Mucosa of gallbladder (tissue), 1 donor: Measurements from ENCODE around the gene CD99L2. TPM values are rescaled to one million over a fixed set of nuclear protein-coding genes. Genes with fewer than 3 reads are reported as not detected.
"Not testable (repeated sequence)": the region's sequence is repeated elsewhere in the genome, so short reads cannot be mapped to it uniquely, and the experiment has no call there.

Source experiments
- DNase-seq: peaks from one replicate; pipeline ENCODE4 v3.0.0-alpha.2; 2020; ENCODE audit warnings: low spot score
- total RNA-seq: library from RNA; stranded (reverse); gene quantifications from one replicate; pipeline ENCODE4 v1.2.1, GENCODE V29; 2021
- donor health status: DM: no; HTN: no; CAD: no.

CD99L2 gene
- total RNA-seq, 1 donor from 2014 or later, result 35.2 TPM

DNA sequence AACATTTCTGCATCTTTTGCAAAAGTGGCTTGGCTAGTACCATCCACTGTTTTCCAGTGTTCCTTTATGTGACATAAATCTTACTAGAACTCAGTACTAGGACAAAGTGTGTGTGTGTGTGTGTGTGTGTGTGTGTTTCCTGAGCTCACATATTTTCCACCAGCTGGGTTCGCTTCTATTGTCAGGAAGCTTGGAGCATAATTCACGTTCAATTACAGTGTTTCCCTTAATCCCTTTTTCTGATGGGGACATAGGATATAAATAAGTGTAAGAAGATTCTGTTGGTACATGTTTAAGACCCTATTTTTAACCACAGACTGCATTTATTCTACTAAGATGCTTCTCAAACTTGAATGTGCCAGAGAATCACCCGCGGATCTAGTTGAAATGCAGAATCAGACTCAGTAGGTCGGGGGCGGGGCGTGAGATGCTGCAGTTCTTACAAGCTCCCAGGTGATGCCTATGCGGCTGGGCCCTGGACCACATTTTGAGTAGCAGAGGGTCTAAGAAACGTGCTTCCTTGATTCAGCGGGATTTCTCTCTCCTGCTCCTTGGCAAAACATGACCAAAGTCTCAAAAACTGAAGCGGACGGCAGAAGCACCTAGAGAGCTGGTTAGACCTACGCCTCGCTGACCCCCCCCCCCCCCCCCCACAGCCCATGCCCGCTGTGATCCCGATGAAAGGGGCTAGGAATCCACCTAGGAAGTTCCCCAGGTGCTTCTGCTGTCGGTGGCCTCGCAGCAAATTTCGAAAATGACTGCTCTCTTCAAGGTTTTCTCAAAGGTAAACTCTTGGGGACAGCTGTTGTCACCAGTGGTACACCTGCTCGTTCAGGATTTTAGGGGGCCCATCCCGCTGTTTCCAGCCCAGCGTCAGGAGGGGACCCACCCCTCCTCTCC, 797 bp downstream of the CD99L2 start:
- no peak for DNase-seq

DNA sequence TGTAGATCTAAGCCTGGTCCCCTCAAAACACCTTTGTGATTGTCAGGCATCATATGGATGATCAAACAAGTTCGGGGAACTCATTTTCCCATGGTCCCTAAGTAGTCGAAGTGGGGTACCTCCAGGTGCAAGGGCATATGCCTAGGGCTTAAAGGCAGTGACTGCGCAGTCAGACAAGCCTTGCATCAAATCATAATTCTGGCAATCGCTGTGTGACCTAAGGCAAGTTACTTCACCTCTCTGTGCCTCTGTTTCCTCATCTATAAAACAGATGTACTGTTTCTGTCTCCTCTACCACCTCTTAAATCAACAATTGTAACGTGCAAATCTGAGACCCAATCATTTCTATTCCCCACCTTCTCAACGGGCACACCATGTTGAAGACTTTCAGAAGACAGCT, 1.8 kb downstream of the CD99L2 start:
- no peak for DNase-seq

DNA sequence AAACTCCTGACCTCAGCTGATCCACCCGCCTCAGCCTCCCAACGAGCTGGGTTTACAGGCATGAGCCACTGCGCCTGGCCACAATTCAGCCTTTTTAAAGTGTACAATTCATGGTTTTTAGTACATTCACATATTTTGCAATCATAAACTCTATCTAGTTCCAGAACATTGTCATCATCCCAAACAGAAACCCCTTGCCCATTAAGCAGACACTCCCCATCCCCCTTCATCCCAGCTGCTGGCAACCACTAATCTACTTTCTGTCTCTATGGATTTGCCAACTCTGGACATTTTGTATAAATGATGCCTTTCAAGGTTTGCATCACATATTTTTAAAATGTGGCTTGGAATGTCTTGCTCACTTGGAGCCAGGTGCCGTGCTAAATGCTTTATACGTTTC, 4.5 kb downstream of the CD99L2 start:
- no peak for DNase-seq

DNA sequence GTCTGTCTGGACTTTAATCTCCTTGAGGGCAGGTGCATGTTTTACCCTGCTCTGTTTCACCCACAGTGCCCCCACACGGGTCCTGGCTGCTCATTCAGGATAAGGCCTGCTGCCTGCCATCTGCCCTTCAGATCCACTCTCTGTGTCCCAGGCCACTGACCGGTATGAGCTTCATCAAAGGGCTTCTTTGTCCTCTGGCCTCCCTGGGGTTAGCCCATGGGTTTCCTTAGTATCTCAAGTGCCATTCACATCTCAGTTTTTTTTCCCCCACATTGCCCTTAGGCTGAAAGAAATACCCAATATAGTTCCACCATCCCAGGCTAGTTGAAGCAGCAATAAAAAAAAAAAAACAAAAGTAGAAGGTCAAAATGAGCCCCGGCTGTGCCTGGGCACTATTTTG, 9.3 kb downstream of the CD99L2 start:
- DNase-seq, result no peak

DNA sequence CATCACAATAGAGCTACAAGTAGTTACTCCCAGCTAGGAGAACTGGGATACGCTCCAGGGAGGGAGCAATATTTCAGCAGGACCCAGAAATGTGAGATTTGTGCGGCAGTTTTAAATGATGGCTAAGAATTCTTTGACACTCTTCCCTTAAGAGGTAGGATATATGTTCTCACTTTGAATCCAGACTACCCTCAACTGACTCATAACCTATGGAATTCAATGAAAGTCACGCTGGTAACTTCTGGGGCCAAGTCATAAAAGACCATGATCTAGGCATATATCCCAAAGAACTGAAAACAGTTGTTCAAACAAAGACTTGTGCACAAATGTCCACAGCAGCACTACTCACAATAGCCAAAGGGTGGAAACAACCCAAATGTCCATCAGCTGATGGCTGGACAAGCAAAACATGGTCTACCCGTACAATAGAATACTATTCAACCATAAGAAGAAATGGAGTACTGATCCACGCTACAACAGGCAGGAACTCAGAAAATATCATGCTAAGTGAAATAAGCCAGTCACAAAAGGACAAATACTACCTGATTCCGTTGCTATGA, 10.5 kb downstream of the CD99L2 start:
- no peak for DNase-seq

DNA sequence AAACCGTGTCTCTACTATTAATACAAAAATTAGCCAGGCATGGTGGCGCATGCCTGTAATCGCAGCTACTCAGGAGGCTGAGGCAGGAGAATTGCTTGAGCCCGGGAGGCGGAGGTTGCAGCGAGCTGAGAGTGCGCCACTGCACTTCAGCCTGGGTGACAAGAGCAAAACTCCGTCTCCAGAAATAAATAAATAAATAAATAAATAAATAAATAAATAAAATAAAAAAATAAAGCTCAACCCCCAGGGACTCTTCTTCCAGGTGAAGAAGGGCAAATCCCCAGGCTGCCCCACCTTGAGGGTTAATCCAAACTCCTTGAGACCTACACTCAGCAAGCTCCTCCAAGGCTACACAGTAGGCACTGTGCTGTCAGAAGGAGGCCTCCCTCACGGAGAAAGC, 11.2 kb downstream of the CD99L2 start:
- DNase-seq, result not testable (repeated sequence)

DNA sequence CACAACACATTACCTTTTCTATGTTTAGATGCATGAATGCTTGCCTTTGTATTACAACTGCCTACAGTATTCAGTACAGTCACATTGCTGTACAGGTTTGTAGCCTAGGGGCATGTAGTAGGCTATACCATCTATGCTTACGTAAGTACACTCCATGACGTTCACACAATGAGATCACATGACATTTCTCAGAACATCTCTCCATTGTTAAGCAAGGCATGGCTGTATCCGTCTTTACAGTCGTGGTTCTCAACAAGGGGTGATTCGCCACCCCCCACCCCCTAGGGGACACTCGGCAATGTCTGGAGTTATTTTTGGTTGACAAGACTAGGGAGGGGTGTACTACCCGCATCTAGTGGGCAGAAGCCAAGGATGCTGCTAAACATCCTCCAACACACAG, 12.1 kb downstream of the CD99L2 start:
- DNase-seq, result no peak

DNA sequence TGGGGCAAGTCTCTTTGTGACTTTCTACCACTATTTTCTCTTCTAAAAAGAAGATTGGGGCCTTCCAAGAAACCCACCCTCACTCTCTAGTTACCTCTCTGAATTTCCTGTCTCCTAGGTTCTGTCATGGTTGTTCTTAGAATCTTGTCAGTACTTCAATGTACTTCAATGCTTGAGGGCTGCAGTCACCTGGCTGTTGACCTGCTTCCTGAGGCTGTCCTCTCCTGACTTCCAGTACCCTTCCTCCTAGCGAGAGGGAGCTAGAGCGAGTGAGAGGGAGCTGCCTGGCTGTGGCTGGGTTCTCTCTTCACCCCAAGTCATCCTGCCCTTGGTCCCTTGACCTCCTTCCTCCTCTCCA, 17.7 kb downstream of the CD99L2 start:
- no peak for DNase-seq

DNA sequence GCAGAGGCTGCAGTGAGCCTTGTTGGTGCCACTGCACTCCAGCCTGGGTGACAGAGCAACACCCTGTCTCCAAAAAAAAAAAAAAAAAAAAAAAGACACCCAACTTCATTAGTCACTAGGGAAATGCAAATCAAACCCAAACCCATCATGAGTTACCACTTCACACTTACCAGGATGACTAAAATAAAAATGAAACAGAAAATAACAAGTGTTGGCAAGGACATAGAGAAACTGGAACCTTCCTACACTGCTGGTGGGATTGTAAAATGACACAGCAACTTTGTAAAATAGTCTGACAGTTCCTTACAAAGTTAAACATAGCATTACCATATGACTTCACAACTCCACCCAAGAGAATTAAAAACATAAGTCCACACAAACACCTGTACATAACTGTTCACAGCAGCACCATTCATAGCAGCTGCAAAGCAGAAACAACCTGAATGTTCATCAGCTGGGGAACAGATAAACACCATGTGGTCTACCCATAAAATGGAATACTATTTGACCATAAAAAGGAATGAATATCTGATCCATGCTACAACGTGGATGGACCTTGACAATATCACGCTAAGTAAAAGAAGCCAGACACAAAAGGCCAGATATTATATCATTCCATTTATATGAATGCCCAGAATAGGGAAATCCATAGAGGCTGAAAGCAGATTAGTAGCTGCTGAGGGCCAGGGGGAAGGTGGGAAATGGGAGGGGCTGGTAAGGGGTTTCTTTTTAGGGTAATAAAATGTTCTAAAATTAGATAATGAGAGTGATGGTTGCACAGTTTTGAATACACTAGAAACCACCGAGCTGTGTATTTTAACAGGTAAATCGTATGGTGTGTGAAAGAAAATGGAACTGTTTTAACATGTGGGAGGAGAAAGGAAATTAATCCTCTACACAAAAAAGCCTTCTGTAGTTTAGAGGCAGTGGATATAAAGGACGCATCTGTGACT, 18.3 kb downstream of the CD99L2 start:
- no peak for DNase-seq

DNA sequence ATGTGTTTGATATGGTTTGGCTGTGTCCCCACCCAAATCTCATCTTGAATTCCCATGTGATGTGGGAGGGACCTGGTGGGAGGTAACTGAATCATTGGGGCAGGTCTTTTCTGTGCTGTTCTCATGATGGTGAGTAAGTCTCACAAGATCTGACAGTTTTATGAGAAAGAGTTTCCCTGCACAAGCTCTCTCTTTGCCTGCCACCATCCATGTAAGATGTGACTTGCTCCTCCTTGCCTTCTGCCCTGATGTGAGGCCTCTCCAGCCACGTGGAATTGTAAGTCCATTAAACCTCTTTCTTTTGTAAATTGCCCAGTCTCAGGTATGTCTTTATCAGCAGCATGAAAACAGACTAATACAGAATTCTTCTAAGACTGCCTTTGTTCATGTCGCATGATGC, 22.8 kb downstream of the CD99L2 start:
- not testable (repeated sequence) for DNase-seq

DNA sequence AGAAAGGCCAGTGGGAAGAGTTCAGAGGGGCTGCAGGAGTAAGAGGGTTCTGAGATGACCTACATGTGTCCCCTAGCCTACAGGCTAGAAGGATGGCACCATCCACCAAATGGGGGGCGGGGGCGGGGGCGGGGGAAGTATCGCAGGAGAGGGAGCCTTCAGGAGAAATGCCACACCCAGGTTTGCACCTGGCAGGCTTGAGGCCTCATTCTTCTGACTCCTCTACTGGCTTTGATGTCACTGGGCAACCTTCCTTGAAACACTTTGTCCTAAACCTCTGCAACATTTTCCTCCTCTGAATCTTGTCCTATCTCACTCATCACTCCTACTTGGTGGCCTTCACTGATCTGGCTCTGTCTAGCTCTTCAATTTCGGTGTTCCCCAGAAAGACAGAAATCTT, 24.0 kb downstream of the CD99L2 start:
- DNase-seq, result no peak

DNA sequence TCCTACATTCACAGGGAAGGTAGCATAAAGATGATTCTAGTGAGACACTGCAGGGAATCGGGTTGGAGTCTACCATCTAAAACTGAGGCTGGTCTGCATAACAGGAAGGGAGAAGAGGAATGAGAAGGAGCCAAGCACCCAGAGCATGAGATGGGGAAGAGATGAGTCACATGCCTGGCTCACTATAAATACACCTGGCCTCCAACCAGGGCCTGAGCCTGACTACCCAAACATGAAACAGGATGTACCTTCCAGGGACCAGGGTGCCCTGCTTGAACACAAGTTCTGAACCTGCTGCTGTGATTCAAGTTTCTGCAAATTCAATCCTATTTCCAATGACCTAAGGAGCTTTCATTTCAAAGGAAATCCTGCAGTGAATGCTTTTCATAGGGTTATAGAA, 24.9 kb downstream of the CD99L2 start:
- no peak for DNase-seq

DNA sequence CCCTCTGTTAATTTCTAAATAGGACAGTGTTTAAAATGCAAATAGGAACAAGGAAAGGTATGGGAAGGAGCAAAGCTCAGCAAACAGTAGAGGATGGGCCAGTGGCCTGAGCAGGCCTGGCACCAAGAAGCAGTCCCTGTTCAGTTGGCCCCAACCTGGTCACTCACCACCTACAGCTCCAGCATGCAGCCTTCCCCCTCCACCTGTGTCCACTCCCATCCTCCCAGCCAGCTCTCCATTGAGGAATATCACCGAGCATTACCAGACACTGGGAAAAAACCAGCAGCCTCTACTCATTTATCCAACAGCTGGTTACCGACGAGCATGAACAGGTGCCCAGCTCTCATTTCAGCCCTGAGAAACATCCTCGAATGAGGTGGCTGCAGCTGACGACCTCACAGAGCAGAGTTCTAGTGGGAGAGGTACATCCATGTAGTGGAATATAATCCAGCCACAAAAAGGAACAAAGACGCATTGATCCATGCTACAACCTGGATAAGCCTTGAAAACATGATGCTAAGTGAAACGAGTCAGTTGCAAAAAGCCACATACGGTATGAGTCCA, 25.6 kb downstream of the CD99L2 start:
- DNase-seq, result no peak

DNA sequence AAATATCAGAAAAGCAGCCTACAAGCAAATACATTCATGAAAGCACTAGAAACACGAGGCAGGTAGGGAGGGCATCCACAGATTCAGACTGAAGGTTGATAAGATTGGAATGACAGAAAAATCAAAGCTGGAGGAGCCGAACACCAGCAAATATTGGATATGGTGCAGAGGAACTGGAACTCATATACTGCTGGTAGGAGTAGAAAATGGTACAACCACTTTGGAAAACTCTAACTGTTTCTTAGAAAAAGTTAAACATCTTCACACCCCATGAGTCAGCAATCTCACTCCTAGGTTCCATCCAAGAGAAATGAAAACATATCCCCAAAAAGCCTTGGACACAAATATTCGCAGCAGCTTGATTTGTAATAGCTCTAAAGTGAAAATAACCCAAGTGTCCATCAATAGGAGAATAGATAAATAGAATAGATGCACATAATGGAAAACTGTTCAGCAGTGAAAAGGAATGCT, 27.1 kb downstream of the CD99L2 start:
- DNase-seq, result no peak

DNA sequence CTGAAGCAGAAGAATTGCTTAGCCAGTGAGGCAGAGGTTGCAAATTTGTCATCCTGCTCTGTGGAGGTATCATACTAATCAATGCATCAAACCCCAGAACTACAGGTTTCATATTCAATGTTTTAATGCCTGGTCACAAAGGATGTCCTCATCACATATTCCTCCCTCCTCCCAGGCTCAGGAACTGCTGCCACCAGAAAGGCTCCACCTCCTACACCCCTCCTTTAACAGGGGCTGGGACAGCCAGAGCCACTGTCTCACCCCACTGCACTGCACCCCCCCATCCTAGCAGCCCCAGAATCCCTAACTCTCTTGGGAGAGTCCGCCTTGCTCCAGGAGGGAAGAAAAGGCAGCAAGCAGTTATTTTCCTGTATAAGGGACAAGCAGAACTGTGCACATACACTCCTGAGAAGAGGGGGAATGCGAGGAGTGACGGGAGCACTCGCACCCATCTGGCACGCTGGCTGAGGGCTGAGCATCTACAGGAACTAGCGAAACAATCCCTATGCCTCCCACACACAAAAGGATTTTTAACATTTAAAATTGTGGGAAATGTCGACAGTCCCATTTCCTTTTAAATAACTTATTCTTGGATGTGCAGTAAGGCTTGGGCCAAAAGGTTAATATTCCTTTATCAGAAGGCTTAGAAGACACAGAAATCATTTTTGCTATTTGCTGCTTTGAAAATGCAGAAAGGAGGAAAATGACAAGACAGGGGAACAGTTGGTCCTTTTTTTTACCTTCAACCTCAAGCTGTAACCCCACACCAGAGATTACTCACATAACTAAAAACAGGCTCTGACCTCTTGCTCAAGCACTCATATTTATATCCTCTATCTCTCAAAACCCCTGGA, 27.8 kb downstream of the CD99L2 start:
- DNase-seq, result no peak

DNA sequence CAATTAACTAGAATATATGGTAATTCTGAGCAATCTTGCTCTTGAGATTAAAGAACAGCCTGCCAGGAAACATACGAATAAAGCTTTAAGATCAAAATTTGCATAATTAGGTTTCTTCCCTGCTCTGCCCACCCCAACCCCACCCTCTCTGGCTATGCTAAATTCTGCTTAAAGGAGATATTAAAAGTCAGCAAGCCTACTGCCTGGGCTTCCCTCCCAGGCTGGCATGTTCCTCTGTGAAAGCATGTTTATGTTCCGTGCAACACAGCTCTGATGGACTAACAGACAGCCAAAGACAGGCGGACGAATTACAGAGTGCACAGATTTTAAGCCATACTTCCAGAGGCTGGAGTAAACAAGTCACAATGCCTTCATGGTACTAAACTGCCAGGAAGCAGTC, 28.4 kb downstream of the CD99L2 start:
- DNase-seq, result no peak

DNA sequence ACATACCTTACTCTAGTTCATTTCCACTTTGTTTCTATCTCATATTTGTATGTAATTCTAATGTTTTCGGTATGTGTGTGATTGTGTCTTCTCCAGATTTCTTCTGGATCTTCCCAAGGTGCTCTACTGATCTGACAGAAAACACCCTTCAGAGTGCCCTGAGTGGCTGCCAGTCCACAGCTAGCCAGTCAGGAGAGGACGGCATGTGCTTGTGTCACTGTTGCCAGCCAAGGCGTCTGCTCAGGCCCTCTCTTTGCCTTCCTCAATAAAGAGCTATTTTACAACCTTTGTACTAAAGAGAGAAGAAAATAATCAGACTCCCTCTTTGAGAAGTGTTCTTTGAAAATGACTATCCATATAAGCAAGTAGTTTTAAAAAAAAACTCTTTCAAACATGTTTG, 29.0 kb downstream of the CD99L2 start:
- no peak for DNase-seq

DNA sequence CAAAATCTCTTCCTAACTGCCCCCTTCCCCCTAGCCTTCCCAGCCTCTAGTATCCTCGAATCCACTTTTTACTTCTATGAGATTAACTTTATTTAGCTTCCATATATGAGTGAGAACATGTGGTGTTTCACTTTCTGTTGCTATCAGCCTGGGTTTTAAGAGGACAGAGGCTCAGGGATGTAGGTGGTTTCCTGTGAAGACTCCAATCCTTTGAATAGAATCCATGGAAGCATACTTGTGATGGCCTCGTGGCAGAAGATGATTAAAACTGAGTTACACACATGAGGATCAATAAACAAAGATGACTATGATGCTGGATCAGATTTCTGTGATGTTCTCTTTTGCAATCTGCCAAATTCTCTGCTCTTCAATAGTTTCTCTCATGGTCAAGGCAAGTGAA, 29.8 kb downstream of the CD99L2 start:
- no peak for DNase-seq

DNA sequence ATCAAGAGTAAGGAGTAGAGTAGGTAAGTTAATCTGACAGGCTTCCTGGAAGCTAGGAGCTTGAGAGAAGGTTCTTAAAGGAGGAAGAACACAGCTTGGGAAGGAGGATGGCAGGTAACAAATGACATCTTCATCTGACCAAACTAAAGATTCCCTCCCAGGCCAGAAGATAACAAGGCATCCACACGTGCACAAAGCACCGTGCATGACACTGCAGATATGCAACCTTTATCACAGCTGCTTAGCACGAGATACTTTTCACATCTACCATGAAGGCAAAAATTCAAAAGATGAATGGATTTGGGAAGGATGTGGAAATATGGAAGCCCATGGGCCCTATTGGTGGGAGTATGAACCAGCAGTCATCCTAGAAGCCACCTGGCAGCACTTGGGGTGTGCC, 34.3 kb downstream of the CD99L2 start:
- DNase-seq, result no peak

DNA sequence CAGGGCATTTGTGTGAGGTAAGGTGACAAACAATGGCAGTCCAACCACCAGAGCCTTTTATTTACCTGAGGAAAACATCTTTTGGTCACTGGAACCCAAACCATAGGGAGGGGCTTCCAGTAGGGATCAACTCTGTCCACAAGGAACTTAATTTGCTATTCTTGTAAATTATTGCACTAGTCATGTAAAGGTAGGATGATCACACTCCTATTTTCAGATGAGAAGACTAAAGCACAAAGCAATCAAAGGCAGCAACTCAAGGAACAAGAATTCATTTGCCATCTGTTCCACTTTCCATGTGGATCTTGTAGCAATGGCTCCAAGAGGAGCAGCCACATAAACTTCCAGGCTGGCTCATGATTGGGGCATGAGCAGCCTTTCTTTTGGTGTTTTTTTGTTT, 35.3 kb downstream of the CD99L2 start:
- DNase-seq, result no peak

DNA sequence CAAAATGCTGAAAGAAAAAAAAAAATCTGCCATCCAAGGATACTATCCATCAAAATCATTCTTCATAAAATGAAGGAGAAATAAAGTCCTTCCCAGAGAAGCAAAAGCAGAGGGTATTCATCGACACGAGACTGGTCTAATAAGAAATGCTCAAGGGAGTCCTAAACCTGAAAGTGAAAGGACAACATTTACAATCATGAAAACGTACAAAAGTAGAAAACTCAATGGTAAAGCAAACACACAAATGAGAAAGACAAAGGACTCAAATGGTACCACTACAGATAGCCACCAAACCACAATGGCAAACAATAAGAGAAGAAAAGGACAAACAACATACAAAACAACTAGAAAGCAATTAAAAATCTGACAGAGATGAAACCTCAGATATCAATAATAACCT, 41.0 kb downstream of the CD99L2 start:
- no peak for DNase-seq
